GM19463 (cell line): Measurements from ENCODE around the gene TMEM38A.
"Not testable (repeated sequence)": the region's sequence is repeated elsewhere in the genome, so short reads cannot be mapped to it uniquely, and the experiment has no call there.

Experiments
- ATAC-seq: cut with Tn5 transposase; IDR thresholded peaks from one replicate; pipeline ENCODE4 v1.9.1; 2021; ENCODE audit warnings: mild to moderate bottlenecking, moderate library complexity; ENCODE audit not compliant: unreplicated experiment

Gene TMEM38A

GRCh38 chr19:16673231-16673630 is 12.3 kb downstream of the TMEM38A start:
- ATAC-seq = no peak

- ATAC-seq = not testable (repeated sequence)
Measured at GRCh38 chr19:16673839-16674238, 12.9 kb downstream of the TMEM38A start.

GRCh38 chr19:16676101-16676798 is 15.3 kb downstream of the TMEM38A start:
- no peak for ATAC-seq

GRCh38 chr19:16677055-16677454 is 16.1 kb downstream of the TMEM38A start:
- ATAC-seq = no peak

- no peak for ATAC-seq
Measured at GRCh38 chr19:16678498-16678897, 17.6 kb downstream of the TMEM38A start.

- no peak for ATAC-seq
Measured at GRCh38 chr19:16679811-16680210, 18.9 kb downstream of the TMEM38A start.

- ATAC-seq = no peak
Measured at GRCh38 chr19:16682539-16682938, 21.6 kb downstream of the TMEM38A start.

GRCh38 chr19:16684216-16684615 is 23.3 kb downstream of the TMEM38A start:
- no peak for ATAC-seq

- no peak for ATAC-seq
Measured at GRCh38 chr19:16688084-16688483, 27.1 kb downstream of the TMEM38A start.

- ATAC-seq = no peak
Measured at GRCh38 chr19:16698914-16699313, 38.0 kb downstream of the TMEM38A start.

GRCh38 chr19:16702123-16702522 is 41.2 kb downstream of the TMEM38A start:
- no peak for ATAC-seq

GRCh38 chr19:16703677-16704076 is 42.7 kb downstream of the TMEM38A start:
- ATAC-seq = no peak

GRCh38 chr19:16710870-16711269 is 49.9 kb downstream of the TMEM38A start:
- ATAC-seq = not testable (repeated sequence)

- ATAC-seq = not testable (repeated sequence)
Measured at GRCh38 chr19:16712295-16712694, 51.4 kb downstream of the TMEM38A start.

GRCh38 chr19:16714702-16715287 is 53.9 kb downstream of the TMEM38A start:
- ATAC-seq = no peak

GRCh38 chr19:16715611-16716010 is 54.7 kb downstream of the TMEM38A start:
- ATAC-seq = no peak

GRCh38 chr19:16721051-16721450 is 60.1 kb downstream of the TMEM38A start:
- no peak for ATAC-seq

- no peak for ATAC-seq
Measured at GRCh38 chr19:16722591-16722990, 61.7 kb downstream of the TMEM38A start.

- no peak for ATAC-seq
Measured at GRCh38 chr19:16726916-16727315, 66.0 kb downstream of the TMEM38A start.

GRCh38 chr19:16735650-16736266 is 74.8 kb downstream of the TMEM38A start:
- not testable (repeated sequence) for ATAC-seq

GRCh38 chr19:16736709-16737108 is 75.8 kb downstream of the TMEM38A start:
- no peak for ATAC-seq

- no peak for ATAC-seq
Measured at GRCh38 chr19:16737911-16738310, 77.0 kb downstream of the TMEM38A start.
